Measurements from ENCODE around the gene ELL. TPM values are rescaled to one million over a fixed set of nuclear protein-coding genes. Genes with fewer than 3 reads are reported as not detected.

ELL gene
- total and polyA plus RNA-seq, 4 experiments from 2014 or later: 6.5 to 35.9 (median 25.8) TPM

DNA sequence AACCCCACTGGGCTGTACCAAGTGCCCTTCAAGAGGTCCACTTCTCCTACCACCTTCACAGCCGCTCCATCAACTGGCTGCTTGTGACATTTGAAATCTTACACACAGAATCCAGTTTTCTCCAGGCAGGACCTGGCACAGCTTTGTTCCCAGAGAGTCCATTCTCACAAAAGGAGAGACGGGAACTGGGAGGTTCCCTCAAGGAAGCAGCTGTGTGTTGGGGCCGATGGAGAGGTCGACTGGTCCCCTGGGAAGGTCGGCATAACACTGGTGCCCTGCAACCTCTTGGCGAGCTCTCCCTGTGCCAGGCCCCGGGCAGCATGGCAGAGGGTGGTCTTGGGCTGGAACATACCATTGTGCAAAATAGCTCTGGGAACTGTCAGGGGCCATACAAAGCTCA is 21.5 kb downstream of the ELL start:
- no peak overlapping the region for H3K4me3 ChIP-seq (ENCODE audit: low read length in 2 of 2)
- H3K9me3 Mint-ChIP-seq: no peaks in the 10 kb centered on the region
- intact Hi-C loops (cut with micrococcal nuclease): no loop called here
- no peak overlapping the region for H3K27ac ChIP-seq (ENCODE audit: low read depth, low read length)
- DNase-seq: no peak
- no peaks in the 10 kb centered on the region for H3K27me3 Mint-ChIP-seq
- no peaks in the 10 kb centered on the region for H3K9me3 ChIP-seq (ENCODE audit: control insufficient read depth in 1 of 2, low read length in 2 of 2)
- POLR2A ChIA-PET (ENCODE audit: partially characterized antibody): no interaction called here
- H3K4me3 Mint-ChIP-seq: peak overlapping the region in 3 of 8 donors; percentile 17 to 42 (median 30)
- no peaks in the 10 kb centered on the region for H3K27me3 ChIP-seq (ENCODE audit: insufficient read depth, low read length)
- H3K36me3 Mint-ChIP-seq: peaks cover 0 to 2% of the 10 kb centered on the region in 2 donors
- CTCF ChIA-PET (ENCODE audit: partially characterized antibody): interaction anchor here (0.5 to 14.1 kb wide), 3 partner anchors 18 to 27 kb away, joined by 3 to 131 read pairs (median 3); partner anchors contain the start of gene ELL
- H3K4me1 Mint-ChIP-seq: peaks cover 70 to 100% (median 89%) of the 10 kb centered on the region in 4 donors
- H3K27ac Mint-ChIP-seq: peak overlapping the region in 6 of 7 donors; percentile 41 to 95 (median 72)
- peaks cover 100% of the 10 kb centered on the region for H3K4me1 ChIP-seq (ENCODE audit: insufficient read depth, low read length)
- H3K36me3 ChIP-seq (ENCODE audit: insufficient read depth, low read length): no peaks in the 10 kb centered on the region

DNA sequence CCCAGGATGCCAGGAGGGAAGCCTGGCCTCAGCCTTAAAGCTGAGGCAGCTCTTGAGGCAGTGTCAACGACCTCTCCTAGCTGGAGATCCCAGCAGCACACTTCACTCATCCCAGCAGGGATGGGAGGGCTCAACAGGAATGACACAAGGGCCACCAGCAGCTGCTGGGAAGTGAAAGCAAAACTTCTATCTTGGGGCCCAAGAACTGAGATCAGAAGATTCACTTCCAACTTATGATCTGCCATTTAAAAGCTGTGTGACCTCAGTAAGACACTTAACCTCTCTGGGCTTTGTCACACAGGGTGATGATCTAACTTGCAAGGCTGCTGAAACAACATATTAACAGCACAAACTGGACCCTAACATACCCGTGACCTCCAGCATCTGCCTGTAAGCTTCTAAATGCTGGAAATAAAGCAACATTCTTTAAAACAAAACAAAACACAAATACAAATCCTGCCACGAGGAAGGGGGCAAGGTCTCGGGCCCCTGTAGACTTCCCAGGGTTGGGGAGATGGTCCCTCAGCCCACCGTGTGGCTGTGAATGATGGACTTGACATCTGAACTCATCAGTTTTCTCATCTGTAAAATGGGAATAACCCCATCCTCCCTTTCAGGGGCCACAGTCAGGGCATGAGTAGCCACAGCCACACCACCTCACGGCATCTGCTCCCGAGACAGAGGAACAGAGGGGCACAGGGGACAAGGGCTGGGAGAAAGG is 22.7 kb downstream of the ELL start:
- no peak for DNase-seq
- Histone ChIP-seq H3K36me3 (ENCODE audit: insufficient read depth, low read length) (no peaks in the 10 kb centered on the region), H3K9me3 (ENCODE audit: control insufficient read depth in 1 of 2, low read length in 2 of 2) (no peaks in the 10 kb centered on the region), H3K27me3 (ENCODE audit: insufficient read depth, low read length) (no peaks in the 10 kb centered on the region), H3K27ac (ENCODE audit: low read depth, low read length) (peak overlapping the region; percentile 19), H3K4me3 (ENCODE audit: low read length in 2 of 2) (no peak overlapping the region), H3K4me1 (ENCODE audit: insufficient read depth, low read length) (peaks cover 100% of the 10 kb centered on the region)
- H3K4me1 Mint-ChIP-seq: peaks cover 66 to 100% (median 88%) of the 10 kb centered on the region in 4 donors
- H3K36me3 Mint-ChIP-seq: peaks cover 0 to 2% of the 10 kb centered on the region in 2 donors
- CTCF ChIA-PET (ENCODE audit: partially characterized antibody): interaction anchor here (1.0 to 14.1 kb wide), 5 partner anchors 8 to 89 kb away, joined by 3 to 131 read pairs (median 5); partner anchors contain the start of genes ELL, REX1BD and SSBP4
- POLR2A ChIA-PET (ENCODE audit: partially characterized antibody): interaction anchor here (0.6 to 1.6 kb wide), 6 partner anchors 8 to 73 kb away, joined by 3 to 13 read pairs (median 4); partner anchors contain the start of genes ELL, KXD1 and UBA52
- H3K4me3 Mint-ChIP-seq: peak overlapping the region in 5 of 8 donors; percentile 29 to 75 (median 62)
- H3K27ac Mint-ChIP-seq: peak overlapping the region; percentile 64 to 95 (median 90)
- H3K9me3 Mint-ChIP-seq: no peaks in the 10 kb centered on the region
- H3K27me3 Mint-ChIP-seq: no peaks in the 10 kb centered on the region
- intact Hi-C loops (cut with micrococcal nuclease): no loop called here

DNA sequence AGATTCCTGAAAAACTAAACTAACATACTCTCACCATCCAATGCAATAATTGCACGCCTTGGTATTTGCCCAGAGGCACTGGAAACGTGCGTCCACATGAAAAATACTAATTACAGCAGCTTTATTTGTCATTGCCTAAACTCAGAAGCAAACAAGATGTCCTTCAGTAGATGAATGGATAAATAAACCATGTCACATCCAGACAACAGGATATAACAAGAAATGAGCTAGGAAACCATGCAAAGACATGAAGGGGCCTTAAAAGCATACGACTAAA is 25.0 kb downstream of the ELL start:
- Histone ChIP-seq H3K9me3 (ENCODE audit: control insufficient read depth in 1 of 2, low read length in 2 of 2) (no peaks in the 10 kb centered on the region), H3K27me3 (ENCODE audit: insufficient read depth, low read length) (no peaks in the 10 kb centered on the region), H3K4me3 (ENCODE audit: low read length in 2 of 2) (no peak overlapping the region), H3K27ac (ENCODE audit: low read depth, low read length) (peak overlapping the region; percentile 90), H3K4me1 (ENCODE audit: insufficient read depth, low read length) (peaks cover 100% of the 10 kb centered on the region), H3K36me3 (ENCODE audit: insufficient read depth, low read length) (no peaks in the 10 kb centered on the region)
- Mint-ChIP-seq H3K36me3 (peaks cover 0 to 6% of the 10 kb centered on the region in 2 donors), H3K27me3 (no peaks in the 10 kb centered on the region), H3K4me3 (peak overlapping the region in 7 of 8 donors; percentile 58 to 86 (median 81)), H3K27ac (peak overlapping the region; percentile 69 to 98 (median 97)), H3K9me3 (no peaks in the 10 kb centered on the region), H3K4me1 (peaks cover 62 to 98% (median 83%) of the 10 kb centered on the region in 4 donors)
- POLR2A ChIA-PET (ENCODE audit: partially characterized antibody): interaction anchor here (0.7 to 6.8 kb wide), 18 partner anchors 9 to 335 kb away, joined by 3 to 61 read pairs (median 8); partner anchors contain the start of genes ELL, KXD1, REX1BD and UBA52
- intact Hi-C loops (cut with micrococcal nuclease): no loop called here
- CTCF ChIA-PET (ENCODE audit: partially characterized antibody): interaction anchor here (1.1 to 14.1 kb wide), 11 partner anchors 8 to 350 kb away, joined by 3 to 131 read pairs (median 5); partner anchors contain the start of genes ELL, FKBP8 and REX1BD
- no peak for DNase-seq

DNA sequence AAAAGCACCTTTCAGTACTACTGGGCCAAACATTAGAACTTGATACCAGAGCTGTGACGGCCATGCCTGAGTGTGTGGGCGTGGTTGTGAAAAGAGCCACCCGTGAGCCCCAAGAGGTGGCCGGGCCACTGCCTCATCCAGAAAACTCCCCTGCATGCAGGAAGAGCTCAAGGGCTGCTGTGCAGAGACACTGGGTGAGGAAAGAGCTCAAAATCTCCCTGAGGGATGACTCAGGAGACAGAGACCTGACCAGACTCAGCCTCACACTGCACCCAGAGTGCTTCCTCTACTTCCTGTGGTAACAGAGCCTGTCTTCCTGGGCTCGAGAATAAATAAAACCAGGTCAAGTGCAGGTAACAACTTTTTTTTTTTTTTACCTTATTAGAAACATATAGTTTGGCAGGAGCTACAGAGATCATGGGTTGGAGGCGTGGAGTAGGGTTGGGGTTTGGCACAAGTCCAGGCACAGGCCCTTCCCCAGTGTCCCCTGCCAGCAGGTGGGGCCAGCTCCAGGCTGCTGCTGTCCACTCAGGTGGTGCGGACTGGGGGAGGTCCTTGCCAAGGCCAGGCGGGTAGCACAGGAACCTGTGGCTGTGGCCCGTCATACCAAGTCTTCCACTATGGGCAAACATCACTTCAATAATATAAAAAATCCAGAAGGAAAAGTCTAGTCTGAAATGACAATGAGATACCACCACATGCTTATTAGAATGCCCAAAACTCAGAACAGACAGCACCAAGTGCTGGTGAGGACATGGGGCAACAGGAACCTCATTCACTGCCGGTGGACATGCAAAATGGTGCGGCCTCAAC is 25.5 kb downstream of the ELL start:
- Mint-ChIP-seq H3K4me3 (peak overlapping the region; percentile 77 to 86 (median 81)), H3K27me3 (no peaks in the 10 kb centered on the region), H3K36me3 (peaks cover 0 to 8% of the 10 kb centered on the region in 2 donors), H3K27ac (peak overlapping the region; percentile 95 to 98 (median 97)), H3K9me3 (no peaks in the 10 kb centered on the region), H3K4me1 (peaks cover 59 to 96% (median 81%) of the 10 kb centered on the region in 4 donors)
- Histone ChIP-seq H3K4me3 (ENCODE audit: low read length in 2 of 2) (peak overlapping the region; percentile 36 to 43), H3K27ac (ENCODE audit: low read depth, low read length) (peak overlapping the region; percentile 90), H3K4me1 (ENCODE audit: insufficient read depth, low read length) (peaks cover 96% of the 10 kb centered on the region), H3K9me3 (ENCODE audit: control insufficient read depth in 1 of 2, low read length in 2 of 2) (no peaks in the 10 kb centered on the region), H3K36me3 (ENCODE audit: insufficient read depth, low read length) (no peaks in the 10 kb centered on the region), H3K27me3 (ENCODE audit: insufficient read depth, low read length) (no peaks in the 10 kb centered on the region)
- ChIA-PET POLR2A (ENCODE audit: partially characterized antibody) (interaction anchor here (0.6 to 6.8 kb wide), 21 partner anchors 10 to 336 kb away, joined by 3 to 61 read pairs (median 6); partner anchors contain the start of genes ELL, KXD1, REX1BD and UBA52), CTCF (ENCODE audit: partially characterized antibody) (interaction anchor here (0.8 to 14.1 kb wide), 13 partner anchors 9 to 351 kb away, joined by 3 to 131 read pairs (median 5); partner anchors contain the start of genes ELL, FKBP8 and REX1BD)
- intact Hi-C loops (cut with micrococcal nuclease): no loop called here
- peak; percentile 75 to 96 (median 83) for DNase-seq

DNA sequence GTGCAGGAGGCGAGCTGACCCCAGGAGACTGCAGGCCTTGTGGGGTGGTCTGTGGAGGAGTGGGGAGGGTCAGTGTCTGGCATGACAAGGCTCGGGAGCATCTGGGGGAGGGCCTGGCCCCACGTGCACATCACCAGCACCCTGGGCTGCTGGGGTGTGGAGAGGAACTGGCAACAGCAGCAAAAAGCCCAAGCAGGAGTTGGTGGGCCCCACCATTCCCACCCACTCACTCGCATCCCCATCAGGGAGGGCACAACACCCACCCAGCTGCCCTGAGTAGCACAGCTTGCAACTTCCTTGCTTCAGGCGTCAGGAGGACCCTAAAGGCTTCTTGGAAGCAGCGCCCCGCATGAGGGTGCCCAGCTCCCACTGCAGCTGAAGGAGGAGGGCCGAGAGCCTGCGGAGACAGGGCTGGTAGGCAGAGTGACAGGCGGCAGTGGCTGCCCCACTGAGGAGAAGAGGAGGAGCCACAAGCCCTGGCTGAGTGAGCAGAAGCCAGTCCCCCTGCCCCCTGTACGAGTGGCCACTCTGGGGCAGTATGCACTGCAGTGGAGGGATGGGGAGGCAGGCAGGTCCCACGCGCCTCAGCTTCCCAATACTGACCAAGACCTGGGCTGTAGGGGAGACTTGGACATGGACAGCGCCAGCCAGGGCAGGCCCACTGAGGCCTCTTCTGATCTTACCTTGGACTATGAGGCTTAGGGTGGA is 26.5 kb downstream of the ELL start:
- Histone ChIP-seq H3K36me3 (ENCODE audit: insufficient read depth, low read length) (no peaks in the 10 kb centered on the region), H3K27me3 (ENCODE audit: insufficient read depth, low read length) (no peaks in the 10 kb centered on the region), H3K27ac (ENCODE audit: low read depth, low read length) (peak overlapping the region; percentile 90), H3K4me1 (ENCODE audit: insufficient read depth, low read length) (peaks cover 91% of the 10 kb centered on the region), H3K4me3 (ENCODE audit: low read length in 2 of 2) (peak overlapping the region; percentile 36 to 43), H3K9me3 (ENCODE audit: control insufficient read depth in 1 of 2, low read length in 2 of 2) (no peaks in the 10 kb centered on the region)
- DNase-seq: no peak
- ChIA-PET CTCF (ENCODE audit: partially characterized antibody) (interaction anchor here (0.7 to 14.1 kb wide), 11 partner anchors 12 to 352 kb away, joined by 3 to 131 read pairs (median 5); partner anchors contain the start of genes ELL and REX1BD), POLR2A (ENCODE audit: partially characterized antibody) (interaction anchor here (0.7 to 6.8 kb wide), 22 partner anchors 10 to 337 kb away, joined by 3 to 61 read pairs (median 7); partner anchors contain the start of genes ELL, KXD1, REX1BD and UBA52)
- Mint-ChIP-seq H3K27ac (peak overlapping the region; percentile 95 to 98 (median 97)), H3K27me3 (no peaks in the 10 kb centered on the region), H3K36me3 (peaks cover 0 to 10% of the 10 kb centered on the region in 2 donors), H3K4me3 (peak overlapping the region; percentile 48 to 86 (median 80)), H3K9me3 (no peaks in the 10 kb centered on the region), H3K4me1 (peaks cover 54 to 93% (median 76%) of the 10 kb centered on the region in 4 donors)
- intact Hi-C loops (cut with micrococcal nuclease): no loop called here

DNA sequence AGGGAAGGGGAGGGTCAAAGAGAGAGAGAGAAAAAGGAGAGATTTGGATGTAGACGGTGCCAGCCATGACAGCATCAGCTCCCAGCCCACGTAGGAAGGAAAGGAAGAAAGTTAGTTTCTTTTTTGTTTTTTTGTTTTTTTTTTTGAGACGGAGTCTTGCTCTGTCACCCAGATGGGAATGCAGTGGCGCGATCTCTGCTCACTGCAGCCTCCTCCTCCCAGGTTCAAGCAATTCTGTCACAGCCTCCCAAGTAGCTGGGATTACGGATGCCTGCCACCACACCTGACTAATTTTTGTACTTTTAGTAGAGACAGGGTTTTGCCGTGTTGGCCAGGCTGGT is 27.6 kb downstream of the ELL start:
- POLR2A ChIA-PET (ENCODE audit: partially characterized antibody): interaction anchor here (0.6 to 6.8 kb wide), 5 partner anchors 8 to 26 kb away, joined by 3 to 61 read pairs (median 21); partner anchors contain the start of gene ELL
- H3K4me1 ChIP-seq (ENCODE audit: insufficient read depth, low read length): peaks cover 87% of the 10 kb centered on the region

More for the DNA sequence above, 27.6 kb downstream of the ELL start:
- Histone ChIP-seq H3K27ac (ENCODE audit: low read depth, low read length) (peak overlapping the region; percentile 90), H3K36me3 (ENCODE audit: insufficient read depth, low read length) (no peaks in the 10 kb centered on the region), H3K4me3 (ENCODE audit: low read length in 2 of 2) (peak overlapping the region in 1 of 2 donors; percentile 8), H3K9me3 (ENCODE audit: control insufficient read depth in 1 of 2, low read length in 2 of 2) (no peaks in the 10 kb centered on the region), H3K27me3 (ENCODE audit: insufficient read depth, low read length) (no peaks in the 10 kb centered on the region)
- peaks cover 0 to 11% of the 10 kb centered on the region in 2 donors for H3K36me3 Mint-ChIP-seq
- DNase-seq: peak; percentile 37 to 74 (median 49)
- peak overlapping the region; percentile 93 to 98 (median 96) for H3K27ac Mint-ChIP-seq
- CTCF ChIA-PET (ENCODE audit: partially characterized antibody): interaction anchor here (0.8 to 14.1 kb wide), 4 partner anchors 15 to 95 kb away, joined by 3 to 131 read pairs (median 5); partner anchors contain the start of genes ELL and REX1BD
- no peaks in the 10 kb centered on the region for H3K9me3 Mint-ChIP-seq
- H3K4me3 Mint-ChIP-seq: peak overlapping the region; percentile 48 to 85 (median 72)
- intact Hi-C loops (cut with micrococcal nuclease): no loop called here
- H3K4me1 Mint-ChIP-seq: peaks cover 52 to 93% (median 72%) of the 10 kb centered on the region in 4 donors
- no peaks in the 10 kb centered on the region for H3K27me3 Mint-ChIP-seq
